ENCODE data around the gene FUT1.
A peak's percentile ranks its signal among the peaks of the same experiment; 100 is the strongest.

DNA sequence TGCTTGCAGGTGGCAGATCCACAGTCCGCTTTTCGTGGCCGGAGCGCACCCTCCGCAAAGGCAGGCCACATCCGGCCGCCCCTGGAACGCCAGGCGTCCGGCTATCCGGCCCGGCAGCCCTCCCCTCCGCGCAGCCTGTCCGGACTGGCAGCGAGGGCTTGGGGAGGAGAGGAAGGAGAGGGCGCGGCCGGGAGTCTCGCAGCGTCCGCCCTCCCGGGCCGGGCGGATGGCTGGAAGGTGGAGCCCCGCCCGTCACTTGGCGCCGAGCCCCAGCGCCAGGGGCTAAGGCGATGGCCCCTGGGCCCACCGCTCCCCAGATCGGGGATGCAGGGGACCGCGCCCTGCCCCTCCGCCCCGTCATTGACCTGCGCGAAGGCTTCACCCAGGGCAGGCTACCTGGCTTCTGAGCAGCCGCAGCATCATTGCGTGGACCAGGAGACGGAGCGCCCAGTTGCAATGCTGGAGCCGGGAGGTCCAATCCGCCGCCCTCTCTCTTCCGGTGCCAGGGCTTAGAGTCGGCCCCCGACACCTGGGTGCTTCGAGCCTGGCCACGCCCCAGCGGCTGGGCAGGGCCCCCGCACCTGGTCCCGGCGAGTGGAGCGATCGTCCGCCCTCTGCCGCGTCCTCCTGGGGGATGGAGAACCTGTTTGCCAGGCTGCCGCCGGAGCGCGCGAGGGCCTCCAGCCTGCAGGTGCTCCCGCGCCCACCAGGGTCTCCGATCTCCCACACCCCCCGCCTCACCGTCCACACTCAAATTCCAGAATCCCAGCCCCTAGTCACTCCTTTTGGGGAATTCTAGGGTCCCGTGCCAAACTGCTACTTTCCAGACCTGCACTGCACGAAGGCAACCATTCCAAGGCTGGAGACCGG, at the start of gene FUT1:
- TF ChIP-seq POLR2A (IDR thresholded peaks at IDR 0.05) (no peak), EP300 (IDR thresholded peaks at IDR 0.05; ENCODE audit: low read depth) (no peak)
- TF ChIP-seq, protein P1, sequence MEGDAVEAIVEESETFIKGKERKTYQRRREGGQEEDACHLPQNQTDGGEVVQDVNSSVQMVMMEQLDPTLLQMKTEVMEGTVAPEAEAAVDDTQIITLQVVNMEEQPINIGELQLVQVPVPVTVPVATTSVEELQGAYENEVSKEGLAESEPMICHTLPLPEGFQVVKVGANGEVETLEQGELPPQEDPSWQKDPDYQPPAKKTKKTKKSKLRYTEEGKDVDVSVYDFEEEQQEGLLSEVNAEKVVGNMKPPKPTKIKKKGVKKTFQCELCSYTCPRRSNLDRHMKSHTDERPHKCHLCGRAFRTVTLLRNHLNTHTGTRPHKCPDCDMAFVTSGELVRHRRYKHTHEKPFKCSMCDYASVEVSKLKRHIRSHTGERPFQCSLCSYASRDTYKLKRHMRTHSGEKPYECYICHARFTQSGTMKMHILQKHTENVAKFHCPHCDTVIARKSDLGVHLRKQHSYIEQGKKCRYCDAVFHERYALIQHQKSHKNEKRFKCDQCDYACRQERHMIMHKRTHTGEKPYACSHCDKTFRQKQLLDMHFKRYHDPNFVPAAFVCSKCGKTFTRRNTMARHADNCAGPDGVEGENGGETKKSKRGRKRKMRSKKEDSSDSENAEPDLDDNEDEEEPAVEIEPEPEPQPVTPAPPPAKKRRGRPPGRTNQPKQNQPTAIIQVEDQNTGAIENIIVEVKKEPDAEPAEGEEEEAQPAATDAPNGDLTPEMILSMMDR (IDR thresholded peaks at IDR 0.05), result peak in 1 of 5 experiments; percentile 31
